ENCODE measurements around the gene HOXD11.

The HOXD11 gene

GRCh38 chr2:176071330-176072291, 35.5 kb upstream of the HOXD11 start:
- no peak overlapping the region for H3K4me3 ChIP-seq (ENCODE audit: control insufficient read depth, low read depth, low read length)
- TF ChIP-seq CTCF (IDR thresholded peaks at IDR 0.05; ENCODE audit: control insufficient read depth, insufficient read depth, low read depth, low read length, missing control alignments) = no peak
- DNase-seq (ENCODE audit: low read depth) = no peak

GRCh38 chr2:176072292-176072669, 34.8 kb upstream of the HOXD11 start:
- DNase-seq (ENCODE audit: low read depth) = no peak
- TF ChIP-seq CTCF (IDR thresholded peaks at IDR 0.05; ENCODE audit: control insufficient read depth, insufficient read depth, low read depth, low read length, missing control alignments) = no peak
- no peak overlapping the region for H3K4me3 ChIP-seq (ENCODE audit: control insufficient read depth, low read depth, low read length)

- no peak for TF ChIP-seq CTCF (IDR thresholded peaks at IDR 0.05; ENCODE audit: control insufficient read depth, insufficient read depth, low read depth, low read length, missing control alignments)
- no peak overlapping the region for H3K4me3 ChIP-seq (ENCODE audit: control insufficient read depth, low read depth, low read length)
- no peak for DNase-seq (ENCODE audit: low read depth)
These were observed 33.9 kb upstream of the HOXD11 start for GRCh38 chr2:176072951-176073904.

GRCh38 chr2:176074919-176075425, 32.1 kb upstream of the HOXD11 start:
- H3K4me3 ChIP-seq (ENCODE audit: control insufficient read depth, low read depth, low read length) = no peak overlapping the region
- no peak for DNase-seq (ENCODE audit: low read depth)
- TF ChIP-seq CTCF (IDR thresholded peaks at IDR 0.05; ENCODE audit: control insufficient read depth, insufficient read depth, low read depth, low read length, missing control alignments) = no peak

GRCh38 chr2:176075481-176075880, 31.6 kb upstream of the HOXD11 start:
- no peak overlapping the region for H3K4me3 ChIP-seq (ENCODE audit: control insufficient read depth, low read depth, low read length)
- TF ChIP-seq CTCF (IDR thresholded peaks at IDR 0.05; ENCODE audit: control insufficient read depth, insufficient read depth, low read depth, low read length, missing control alignments) = no peak

GRCh38 chr2:176076063-176076462, 31.0 kb upstream of the HOXD11 start:
- no peak for DNase-seq (ENCODE audit: low read depth)
- no peak for TF ChIP-seq CTCF (IDR thresholded peaks at IDR 0.05; ENCODE audit: control insufficient read depth, insufficient read depth, low read depth, low read length, missing control alignments)

More at GRCh38 chr2:176075481-176075880, 31.6 kb upstream of the HOXD11 start:
- DNase-seq (ENCODE audit: low read depth) = no peak

More at GRCh38 chr2:176076063-176076462, 31.0 kb upstream of the HOXD11 start:
- no peak overlapping the region for H3K4me3 ChIP-seq (ENCODE audit: control insufficient read depth, low read depth, low read length)
